MM.1S (cell line): ENCODE measurements around the gene EPB41L3.

ENCODE experiments used
- EZH2 ChIP-seq: fragments of 300-600 bp; sonication (generic); optimal IDR thresholded peaks from 2 replicates; pipeline ENCODE3; 2017; ENCODE audit warnings: low read depth, mild to moderate bottlenecking, antibody characterized with exemption, low read length, mixed read lengths
- EZH2phosphoT487 ChIP-seq: fragments of 300-600 bp; sonication (generic); IDR thresholded peaks from 2 replicates; pipeline ENCODE4 v1.6.1; 2018; ENCODE audit warnings: antibody characterized with exemption, low read length
- TF ChIP-seq, protein P1 (sequence below): fragments of 300-600 bp; sonication (generic); IDR thresholded peaks from 2 replicates; pipeline ENCODE4 v1.5.1; 2016; ENCODE audit warnings: antibody characterized with exemption, low read length, mixed read lengths

- TF ChIP-seq, protein P1, sequence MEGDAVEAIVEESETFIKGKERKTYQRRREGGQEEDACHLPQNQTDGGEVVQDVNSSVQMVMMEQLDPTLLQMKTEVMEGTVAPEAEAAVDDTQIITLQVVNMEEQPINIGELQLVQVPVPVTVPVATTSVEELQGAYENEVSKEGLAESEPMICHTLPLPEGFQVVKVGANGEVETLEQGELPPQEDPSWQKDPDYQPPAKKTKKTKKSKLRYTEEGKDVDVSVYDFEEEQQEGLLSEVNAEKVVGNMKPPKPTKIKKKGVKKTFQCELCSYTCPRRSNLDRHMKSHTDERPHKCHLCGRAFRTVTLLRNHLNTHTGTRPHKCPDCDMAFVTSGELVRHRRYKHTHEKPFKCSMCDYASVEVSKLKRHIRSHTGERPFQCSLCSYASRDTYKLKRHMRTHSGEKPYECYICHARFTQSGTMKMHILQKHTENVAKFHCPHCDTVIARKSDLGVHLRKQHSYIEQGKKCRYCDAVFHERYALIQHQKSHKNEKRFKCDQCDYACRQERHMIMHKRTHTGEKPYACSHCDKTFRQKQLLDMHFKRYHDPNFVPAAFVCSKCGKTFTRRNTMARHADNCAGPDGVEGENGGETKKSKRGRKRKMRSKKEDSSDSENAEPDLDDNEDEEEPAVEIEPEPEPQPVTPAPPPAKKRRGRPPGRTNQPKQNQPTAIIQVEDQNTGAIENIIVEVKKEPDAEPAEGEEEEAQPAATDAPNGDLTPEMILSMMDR: 0 out of 2 replicates have a peak, but pooled peaks have one; percentile 10
- TF ChIP-seq EZH2 (no peak), EZH2phosphoT487 (no peak)
Measured at GRCh38 chr18:5546660-5547059, 2.9 kb upstream of the EPB41L3 start.
